Activated T-cell treated with anti-CD3 and anti-CD28 coated beads for 4 hours (primary cell): Measurements from ENCODE around the gene RPS6KA1.

Source experiments
- DNase-seq: peaks from one replicate; pipeline ENCODE4 v3.0.0-alpha.2; 2020

RPS6KA1 gene

GRCh38 chr1:26533951-26534509 lies 4.5 kb downstream of the RPS6KA1 start:
- DNase-seq: no peak

GRCh38 chr1:26535201-26535600 lies 5.6 kb downstream of the RPS6KA1 start:
- no peak for DNase-seq

GRCh38 chr1:26536081-26536480 lies 6.5 kb downstream of the RPS6KA1 start:
- DNase-seq: no peak

- DNase-seq: no peak
Measured at GRCh38 chr1:26536521-26536920, 7.0 kb downstream of the RPS6KA1 start.

- DNase-seq: no peak
Measured at GRCh38 chr1:26537951-26538352, 8.4 kb downstream of the RPS6KA1 start.

- DNase-seq: peak; percentile 32
Measured at GRCh38 chr1:26538480-26539412, 9.2 kb downstream of the RPS6KA1 start.

- no peak for DNase-seq
Measured at GRCh38 chr1:26539722-26540121, 10.2 kb downstream of the RPS6KA1 start.

- DNase-seq: no peak
Measured at GRCh38 chr1:26540351-26540750, 10.8 kb downstream of the RPS6KA1 start.

GRCh38 chr1:26541431-26541815 lies 11.9 kb downstream of the RPS6KA1 start:
- DNase-seq: no peak

- peak; percentile 48 for DNase-seq
Measured at GRCh38 chr1:26541816-26542711, 12.5 kb downstream of the RPS6KA1 start.

GRCh38 chr1:26542771-26543451 lies 13.3 kb downstream of the RPS6KA1 start:
- no peak for DNase-seq

GRCh38 chr1:26543462-26543861 lies 13.9 kb downstream of the RPS6KA1 start:
- no peak for DNase-seq

- no peak for DNase-seq
Measured at GRCh38 chr1:26544126-26544525, 14.6 kb downstream of the RPS6KA1 start.

GRCh38 chr1:26545969-26546323 lies 16.4 kb downstream of the RPS6KA1 start:
- DNase-seq: no peak

GRCh38 chr1:26546375-26546774 lies 16.8 kb downstream of the RPS6KA1 start:
- DNase-seq: no peak

GRCh38 chr1:26546819-26547218 lies 17.3 kb downstream of the RPS6KA1 start:
- no peak for DNase-seq

- DNase-seq: no peak
Measured at GRCh38 chr1:26548841-26549240, 19.3 kb downstream of the RPS6KA1 start.

GRCh38 chr1:26550946-26551345 lies 21.4 kb downstream of the RPS6KA1 start:
- no peak for DNase-seq

GRCh38 chr1:26552720-26553119 lies 23.2 kb downstream of the RPS6KA1 start:
- no peak for DNase-seq

GRCh38 chr1:26553942-26554682 lies 24.6 kb downstream of the RPS6KA1 start:
- no peak for DNase-seq

GRCh38 chr1:26554781-26555180 lies 25.2 kb downstream of the RPS6KA1 start:
- DNase-seq: no peak

- DNase-seq: no peak
Measured at GRCh38 chr1:26555550-26555981, 26.0 kb downstream of the RPS6KA1 start.
